GM06990 (cell line): Measurements from ENCODE around the gene LYPD6B.

Source experiments
- DNase-seq: peaks from one replicate; pipeline ENCODE4 v3.0.0-alpha.2; 2011; ENCODE audit not compliant: insufficient read length; ENCODE audit errors: extremely low read depth
- H3K27me3 ChIP-seq: replicated peaks from 2 replicates; pipeline ENCODE4 v1.6.0; 2011; ENCODE audit warnings: low read length; ENCODE audit not compliant: control insufficient read depth, insufficient read depth
- H3K36me3 ChIP-seq: 2 replicates; pipeline ENCODE4 v1.5.1; 2011; ENCODE audit warnings: low read length; ENCODE audit not compliant: control insufficient read depth, insufficient read depth
- H3K4me3 ChIP-seq: replicated peaks from 2 replicates; pipeline ENCODE4 v1.5.1; 2011; ENCODE audit warnings: low read depth, mild to moderate bottlenecking, control low read depth, low read length
- TF ChIP-seq, protein P1 (sequence below): IDR thresholded peaks from 2 replicates; pipeline ENCODE4 v1.5.1; 2011; ENCODE audit warnings: low read length, control low read depth, mild to moderate bottlenecking, inconsistent platforms; ENCODE audit not compliant: insufficient read depth, poor library complexity, severe bottlenecking

LYPD6B gene

DNA sequence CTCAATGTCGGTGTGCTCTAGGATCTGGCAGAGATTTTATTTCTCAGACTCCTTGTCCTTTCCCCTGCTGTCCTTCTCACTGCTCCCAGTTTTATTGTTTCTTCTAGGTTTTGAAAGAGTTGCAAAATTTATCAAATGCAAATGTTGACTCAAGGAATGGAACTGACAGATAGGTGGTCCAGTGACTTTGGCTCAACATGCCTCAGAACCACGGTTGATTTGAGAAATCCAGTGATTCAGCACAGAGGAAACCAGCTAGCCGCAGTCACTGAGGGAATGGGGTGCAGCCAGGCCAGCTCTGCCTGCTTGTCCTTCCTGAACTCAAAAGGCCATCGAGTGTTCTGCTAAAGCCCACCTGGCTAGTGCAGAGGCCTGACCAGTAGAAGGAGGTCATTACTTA is 166.2 kb downstream of the LYPD6B start:
- no peak for DNase-seq
- Histone ChIP-seq H3K36me3 (no peaks in the 10 kb centered on the region), H3K27me3 (no peaks in the 10 kb centered on the region)

DNA sequence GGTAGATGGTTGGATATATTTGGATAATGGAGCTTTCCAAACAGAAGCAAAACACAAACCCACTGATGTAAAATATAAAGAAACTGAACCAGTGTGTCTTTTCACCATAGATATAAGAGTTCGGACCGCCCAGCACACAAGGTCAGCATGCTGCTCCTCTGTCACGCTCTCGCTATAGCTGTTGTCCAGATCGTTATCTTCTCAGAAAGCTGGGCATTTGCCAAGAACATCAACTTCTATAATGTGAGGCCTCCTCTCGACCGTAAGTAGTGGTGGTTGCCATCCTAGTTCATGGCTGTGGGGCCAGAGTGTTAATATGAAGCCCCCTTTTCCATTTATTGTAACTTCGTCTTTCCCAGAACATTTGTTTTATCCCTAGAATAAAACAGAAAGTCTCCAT is 166.6 kb downstream of the LYPD6B start:
- H3K36me3 ChIP-seq: no peaks in the 10 kb centered on the region
- TF ChIP-seq, protein P1, sequence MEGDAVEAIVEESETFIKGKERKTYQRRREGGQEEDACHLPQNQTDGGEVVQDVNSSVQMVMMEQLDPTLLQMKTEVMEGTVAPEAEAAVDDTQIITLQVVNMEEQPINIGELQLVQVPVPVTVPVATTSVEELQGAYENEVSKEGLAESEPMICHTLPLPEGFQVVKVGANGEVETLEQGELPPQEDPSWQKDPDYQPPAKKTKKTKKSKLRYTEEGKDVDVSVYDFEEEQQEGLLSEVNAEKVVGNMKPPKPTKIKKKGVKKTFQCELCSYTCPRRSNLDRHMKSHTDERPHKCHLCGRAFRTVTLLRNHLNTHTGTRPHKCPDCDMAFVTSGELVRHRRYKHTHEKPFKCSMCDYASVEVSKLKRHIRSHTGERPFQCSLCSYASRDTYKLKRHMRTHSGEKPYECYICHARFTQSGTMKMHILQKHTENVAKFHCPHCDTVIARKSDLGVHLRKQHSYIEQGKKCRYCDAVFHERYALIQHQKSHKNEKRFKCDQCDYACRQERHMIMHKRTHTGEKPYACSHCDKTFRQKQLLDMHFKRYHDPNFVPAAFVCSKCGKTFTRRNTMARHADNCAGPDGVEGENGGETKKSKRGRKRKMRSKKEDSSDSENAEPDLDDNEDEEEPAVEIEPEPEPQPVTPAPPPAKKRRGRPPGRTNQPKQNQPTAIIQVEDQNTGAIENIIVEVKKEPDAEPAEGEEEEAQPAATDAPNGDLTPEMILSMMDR: no peak
- no peak overlapping the region for H3K4me3 ChIP-seq
- no peaks in the 10 kb centered on the region for H3K27me3 ChIP-seq
- DNase-seq: no peak

More for the DNA sequence above, 166.2 kb downstream of the LYPD6B start:
- H3K4me3 ChIP-seq: no peak overlapping the region
- TF ChIP-seq, protein P1: no peak

DNA sequence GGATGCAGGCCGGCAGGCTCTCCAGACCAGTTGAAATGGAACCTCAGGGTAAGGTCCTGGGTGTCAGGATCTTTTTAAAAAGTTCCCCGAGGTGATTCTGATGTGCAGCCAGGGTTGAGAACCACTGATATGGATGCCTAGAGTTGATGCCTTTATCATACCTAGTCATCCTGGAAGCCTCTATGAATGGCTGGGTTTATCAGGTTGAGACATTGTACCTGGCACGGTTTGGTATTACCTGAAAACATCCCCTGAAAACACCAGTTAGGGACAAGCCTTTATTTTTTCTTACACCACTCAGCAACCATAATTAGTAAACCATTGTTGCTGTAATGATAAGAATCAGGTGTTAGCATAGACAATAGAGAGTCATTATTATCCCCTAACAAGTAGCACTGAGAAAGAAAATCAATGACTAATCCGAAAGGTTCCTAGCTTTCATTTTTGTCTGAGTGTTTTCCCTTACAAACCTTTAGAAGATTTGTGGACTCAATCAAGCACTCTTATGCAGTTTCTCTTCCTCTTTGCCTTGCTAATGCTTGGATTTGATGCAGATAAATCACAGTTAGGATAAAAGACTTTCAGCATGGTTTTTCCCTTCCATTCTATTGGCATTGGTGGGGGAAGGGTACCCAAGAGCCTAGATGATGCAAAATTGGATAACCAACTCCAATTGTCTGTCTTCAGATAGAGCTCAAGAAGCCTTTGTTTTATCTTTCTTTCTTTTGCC is 175.4 kb downstream of the LYPD6B start:
- H3K36me3 ChIP-seq: no peaks in the 10 kb centered on the region
- no peaks in the 10 kb centered on the region for H3K27me3 ChIP-seq
- peak; percentile 13 for DNase-seq
- no peak overlapping the region for H3K4me3 ChIP-seq
- TF ChIP-seq, protein P1: no peak

DNA sequence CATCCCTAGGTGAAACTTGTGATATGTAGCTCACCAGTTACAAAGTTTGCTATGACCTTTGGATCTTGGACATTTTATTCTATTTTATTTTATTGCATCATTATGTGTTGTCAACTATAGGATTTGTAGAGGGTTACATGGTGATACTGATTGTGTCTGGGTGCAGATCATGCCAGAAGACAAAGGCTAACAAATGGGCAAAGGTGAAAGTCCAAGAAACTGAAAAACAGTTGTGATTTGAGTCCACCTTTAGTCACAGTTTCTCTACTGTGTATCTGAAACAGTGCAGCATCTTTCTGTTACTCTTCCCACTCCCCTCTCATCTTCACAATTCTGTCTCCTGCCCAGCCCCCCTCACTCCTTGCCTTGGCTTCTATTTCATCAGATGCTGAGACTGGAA is 180.0 kb downstream of the LYPD6B start:
- no peaks in the 10 kb centered on the region for H3K36me3 ChIP-seq
- no peak for DNase-seq
- TF ChIP-seq, protein P1: no peak
- no peaks in the 10 kb centered on the region; the same call in 1 of the 2 replicates for H3K27me3 ChIP-seq
- no peak overlapping the region for H3K4me3 ChIP-seq

DNA sequence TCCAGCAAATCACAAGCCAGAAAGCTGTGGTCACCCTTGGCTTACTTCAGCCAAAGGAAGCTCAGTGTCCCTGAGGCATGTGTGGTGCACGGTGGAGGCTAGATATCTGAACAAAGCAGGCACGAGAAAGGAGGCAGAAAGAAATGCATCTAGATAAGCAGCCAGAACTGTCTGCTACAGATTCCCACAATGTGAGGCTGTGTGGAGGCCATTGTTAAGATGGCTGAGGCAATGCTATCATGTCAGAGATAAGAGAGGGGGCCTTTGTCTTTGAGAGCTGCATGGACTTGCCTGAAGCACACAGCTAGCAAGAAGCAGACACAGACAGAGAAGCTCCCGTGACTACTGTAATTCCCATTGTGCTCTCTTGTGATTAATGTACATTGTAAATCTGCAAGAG is 181.4 kb downstream of the LYPD6B start:
- Histone ChIP-seq H3K27me3 (no peaks in the 10 kb centered on the region; the same call in 1 of the 2 replicates), H3K36me3 (no peaks in the 10 kb centered on the region), H3K4me3 (no peak overlapping the region)
- TF ChIP-seq, protein P1: no peak
- DNase-seq: no peak
